ENCODE results near the gene MYO1D. TPM values are rescaled to one million over a fixed set of nuclear protein-coding genes. Genes with fewer than 3 reads are reported as not detected.

MYO1D gene
- total RNA-seq, 1 experiment from 2014 or later: 35.7 TPM

DNA sequence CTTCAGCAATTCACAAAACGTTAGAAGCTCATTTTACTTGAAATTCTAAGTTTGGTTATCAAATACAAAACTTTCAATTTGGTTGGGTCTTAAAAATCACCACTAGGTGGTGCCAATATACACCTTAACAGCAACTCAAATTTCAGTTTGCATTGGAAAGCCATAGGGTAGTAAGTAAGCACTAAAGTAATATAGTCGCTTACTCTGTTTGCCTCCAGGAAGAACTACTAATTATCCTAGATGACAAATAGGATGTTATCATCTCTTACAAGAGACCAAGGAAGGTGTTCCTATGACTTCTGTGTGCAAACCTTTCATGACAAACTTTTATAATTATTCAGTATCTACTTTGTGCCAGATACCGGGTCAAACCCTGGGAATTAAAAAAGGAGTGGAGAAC, 93.3 kb downstream of the MYO1D start:
- H3K27ac ChIP-seq (ENCODE audit: low read depth, low read length): no peak overlapping the region
- RAD21 ChIA-PET (ENCODE audit: low non-redundant PET in 1 of 2, low total read pairs in 2 of 2, uncharacterized antibody in 2 of 2, unreplicated experiment in 2 of 2): interaction anchor here (0.6 to 1.2 kb wide), 7 partner anchors 28 to 215 kb away, joined by 3 to 4 read pairs (median 3); partner anchors contain the start of gene MYO1D (in 2 of the 2)
- intact Hi-C loops (cut with micrococcal nuclease): loop anchor here (1.0 to 10.0 kb wide), 6 partner anchors 94 to 971 kb away; partner anchors contain the start of gene MYO1D

More for the DNA sequence above, 93.3 kb downstream of the MYO1D start:
- Histone ChIP-seq H2AFZ (ENCODE audit: low read depth, low read length, poor library complexity, severe bottlenecking) (no peak overlapping the region), H3K4me3 (replicated peaks in 1 of 2; ENCODE audit: low read depth in 1 of 2, low read length in 2 of 2) (no peak overlapping the region), H4K20me1 (ENCODE audit: insufficient read depth) (no peaks in the 10 kb centered on the region), H3K9me2 (ENCODE audit: insufficient read depth) (no peaks in the 10 kb centered on the region), H3K9me3 (ENCODE audit: control insufficient read depth in 1 of 2, insufficient read depth in 1 of 2, low read depth in 1 of 2, low read length in 2 of 2) (no peaks in the 10 kb centered on the region), H3K4me2 (ENCODE audit: low read length) (no peak overlapping the region), H3K4me1 (ENCODE audit: control insufficient read depth in 1 of 2, insufficient read depth in 2 of 2, low read length in 2 of 2) (no peaks in the 10 kb centered on the region), H3K27me3 (ENCODE audit: insufficient read depth, low read length) (no peaks in the 10 kb centered on the region), H3K9ac (ENCODE audit: low read length) (no peak overlapping the region), H3K36me3 (ENCODE audit: control insufficient read depth in 1 of 2, insufficient read depth in 2 of 2, low read length in 2 of 2) (no peaks in the 10 kb centered on the region), H3K79me2 (ENCODE audit: insufficient read depth, low read length) (no peaks in the 10 kb centered on the region)
- ChIA-PET CTCF (interaction anchor here (0.6 to 4.1 kb wide), 33 partner anchors 8 to 322 kb away, joined by 3 to 73 read pairs (median 4); partner anchors contain the start of gene MYO1D), POLR2A (interaction anchor here (0.8 to 1.0 kb wide), 2 partner anchors 94 to 216 kb away, joined by 3 to 4 read pairs; partner anchors contain the start of gene MYO1D)
- BruUV-seq (replicated peaks): no TSS peak
- TF ChIP-seq CEBPB (IDR thresholded peaks at IDR 0.05; ENCODE audit: low read depth) (no peak), FOSL1 (IDR thresholded peaks at IDR 0.05; ENCODE audit: low read depth) (no peak), TCF7L2 (IDR thresholded peaks at IDR 0.05; ENCODE audit: borderline replicate concordance, extremely low read depth, insufficient read depth, insufficient read length) (no peak), ZFX (IDR thresholded peaks at IDR 0.05) (no peak), EZH2phosphoT487 (IDR thresholded peaks at IDR 0.05; ENCODE audit: borderline replicate concordance) (no peak), POLR2A (IDR thresholded peaks at IDR 0.05; ENCODE audit: borderline replicate concordance, extremely low read depth, insufficient read depth, insufficient read length) (no peak), JUND (IDR thresholded peaks at IDR 0.05) (no peak), SRF (IDR thresholded peaks at IDR 0.05; ENCODE audit: low read depth) (no peak), SIN3A (IDR thresholded peaks at IDR 0.05; ENCODE audit: low read depth) (no peak), RAD21 (IDR thresholded peaks at IDR 0.05; ENCODE audit: low read depth) (peak; percentile 84), ZNF274 (IDR thresholded peaks at IDR 0.05; ENCODE audit: low read depth, low read length) (no peak), POLR2AphosphoS5 (IDR thresholded peaks at IDR 0.05; ENCODE audit: low read depth, low read length) (no peak), SP1 (IDR thresholded peaks at IDR 0.05; ENCODE audit: low read depth) (no peak), EGR1 (IDR thresholded peaks at IDR 0.05; ENCODE audit: low read depth) (no peak)
- TF ChIP-seq, protein P1, sequence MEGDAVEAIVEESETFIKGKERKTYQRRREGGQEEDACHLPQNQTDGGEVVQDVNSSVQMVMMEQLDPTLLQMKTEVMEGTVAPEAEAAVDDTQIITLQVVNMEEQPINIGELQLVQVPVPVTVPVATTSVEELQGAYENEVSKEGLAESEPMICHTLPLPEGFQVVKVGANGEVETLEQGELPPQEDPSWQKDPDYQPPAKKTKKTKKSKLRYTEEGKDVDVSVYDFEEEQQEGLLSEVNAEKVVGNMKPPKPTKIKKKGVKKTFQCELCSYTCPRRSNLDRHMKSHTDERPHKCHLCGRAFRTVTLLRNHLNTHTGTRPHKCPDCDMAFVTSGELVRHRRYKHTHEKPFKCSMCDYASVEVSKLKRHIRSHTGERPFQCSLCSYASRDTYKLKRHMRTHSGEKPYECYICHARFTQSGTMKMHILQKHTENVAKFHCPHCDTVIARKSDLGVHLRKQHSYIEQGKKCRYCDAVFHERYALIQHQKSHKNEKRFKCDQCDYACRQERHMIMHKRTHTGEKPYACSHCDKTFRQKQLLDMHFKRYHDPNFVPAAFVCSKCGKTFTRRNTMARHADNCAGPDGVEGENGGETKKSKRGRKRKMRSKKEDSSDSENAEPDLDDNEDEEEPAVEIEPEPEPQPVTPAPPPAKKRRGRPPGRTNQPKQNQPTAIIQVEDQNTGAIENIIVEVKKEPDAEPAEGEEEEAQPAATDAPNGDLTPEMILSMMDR (IDR thresholded peaks at IDR 0.05 in 2 of 3, conservative IDR thresholded peaks at IDR 0.05 in 1 of 3; ENCODE audit: borderline replicate concordance in 1 of 3, insufficient read depth in 1 of 3, low read depth in 2 of 3, low read length in 2 of 3): peak; percentile 47 to 86 (median 75)
- TF ChIP-seq, protein P2, sequence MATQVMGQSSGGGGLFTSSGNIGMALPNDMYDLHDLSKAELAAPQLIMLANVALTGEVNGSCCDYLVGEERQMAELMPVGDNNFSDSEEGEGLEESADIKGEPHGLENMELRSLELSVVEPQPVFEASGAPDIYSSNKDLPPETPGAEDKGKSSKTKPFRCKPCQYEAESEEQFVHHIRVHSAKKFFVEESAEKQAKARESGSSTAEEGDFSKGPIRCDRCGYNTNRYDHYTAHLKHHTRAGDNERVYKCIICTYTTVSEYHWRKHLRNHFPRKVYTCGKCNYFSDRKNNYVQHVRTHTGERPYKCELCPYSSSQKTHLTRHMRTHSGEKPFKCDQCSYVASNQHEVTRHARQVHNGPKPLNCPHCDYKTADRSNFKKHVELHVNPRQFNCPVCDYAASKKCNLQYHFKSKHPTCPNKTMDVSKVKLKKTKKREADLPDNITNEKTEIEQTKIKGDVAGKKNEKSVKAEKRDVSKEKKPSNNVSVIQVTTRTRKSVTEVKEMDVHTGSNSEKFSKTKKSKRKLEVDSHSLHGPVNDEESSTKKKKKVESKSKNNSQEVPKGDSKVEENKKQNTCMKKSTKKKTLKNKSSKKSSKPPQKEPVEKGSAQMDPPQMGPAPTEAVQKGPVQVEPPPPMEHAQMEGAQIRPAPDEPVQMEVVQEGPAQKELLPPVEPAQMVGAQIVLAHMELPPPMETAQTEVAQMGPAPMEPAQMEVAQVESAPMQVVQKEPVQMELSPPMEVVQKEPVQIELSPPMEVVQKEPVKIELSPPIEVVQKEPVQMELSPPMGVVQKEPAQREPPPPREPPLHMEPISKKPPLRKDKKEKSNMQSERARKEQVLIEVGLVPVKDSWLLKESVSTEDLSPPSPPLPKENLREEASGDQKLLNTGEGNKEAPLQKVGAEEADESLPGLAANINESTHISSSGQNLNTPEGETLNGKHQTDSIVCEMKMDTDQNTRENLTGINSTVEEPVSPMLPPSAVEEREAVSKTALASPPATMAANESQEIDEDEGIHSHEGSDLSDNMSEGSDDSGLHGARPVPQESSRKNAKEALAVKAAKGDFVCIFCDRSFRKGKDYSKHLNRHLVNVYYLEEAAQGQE (IDR thresholded peaks at IDR 0.05; ENCODE audit: low read depth): no peak
- TF ChIP-seq, protein P3, sequence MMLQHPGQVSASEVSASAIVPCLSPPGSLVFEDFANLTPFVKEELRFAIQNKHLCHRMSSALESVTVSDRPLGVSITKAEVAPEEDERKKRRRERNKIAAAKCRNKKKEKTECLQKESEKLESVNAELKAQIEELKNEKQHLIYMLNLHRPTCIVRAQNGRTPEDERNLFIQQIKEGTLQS (IDR thresholded peaks at IDR 0.05): no peak
- TF ChIP-seq, protein P4, sequence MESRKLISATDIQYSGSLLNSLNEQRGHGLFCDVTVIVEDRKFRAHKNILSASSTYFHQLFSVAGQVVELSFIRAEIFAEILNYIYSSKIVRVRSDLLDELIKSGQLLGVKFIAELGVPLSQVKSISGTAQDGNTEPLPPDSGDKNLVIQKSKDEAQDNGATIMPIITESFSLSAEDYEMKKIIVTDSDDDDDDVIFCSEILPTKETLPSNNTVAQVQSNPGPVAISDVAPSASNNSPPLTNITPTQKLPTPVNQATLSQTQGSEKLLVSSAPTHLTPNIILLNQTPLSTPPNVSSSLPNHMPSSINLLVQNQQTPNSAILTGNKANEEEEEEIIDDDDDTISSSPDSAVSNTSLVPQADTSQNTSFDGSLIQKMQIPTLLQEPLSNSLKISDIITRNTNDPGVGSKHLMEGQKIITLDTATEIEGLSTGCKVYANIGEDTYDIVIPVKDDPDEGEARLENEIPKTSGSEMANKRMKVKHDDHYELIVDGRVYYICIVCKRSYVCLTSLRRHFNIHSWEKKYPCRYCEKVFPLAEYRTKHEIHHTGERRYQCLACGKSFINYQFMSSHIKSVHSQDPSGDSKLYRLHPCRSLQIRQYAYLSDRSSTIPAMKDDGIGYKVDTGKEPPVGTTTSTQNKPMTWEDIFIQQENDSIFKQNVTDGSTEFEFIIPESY (IDR thresholded peaks at IDR 0.05; ENCODE audit: extremely low read depth, insufficient replicate concordance, low read length): no peak
- DNase-seq (ENCODE audit: low read depth, low spot score) (peak; percentile 39), ATAC-seq (peak; percentile 59; the same call in 1 of the 2 replicates)

All from HCT116 (cell line).